ENCODE measurements around the gene NOLC1. TPM values are rescaled to one million over a fixed set of nuclear protein-coding genes. Genes with fewer than 3 reads are reported as not detected.

The NOLC1 gene
- polyA plus RNA-seq, 5 donors = 78.3 to 85.5 (median 82.3) TPM

GRCh38 chr10:102198027-102198426, 45.8 kb downstream of the NOLC1 start:
- no peak for DNase-seq

- no peak for DNase-seq
Measured at GRCh38 chr10:102200751-102201640, 48.8 kb downstream of the NOLC1 start.

GRCh38 chr10:102202386-102202785, 50.2 kb downstream of the NOLC1 start:
- DNase-seq = no peak

GRCh38 chr10:102208311-102209035, 56.3 kb downstream of the NOLC1 start:
- DNase-seq = peak in 1 of 2 donors; percentile 40

GRCh38 chr10:102211615-102212299, 59.6 kb downstream of the NOLC1 start:
- no peak for DNase-seq

Other genes with a start within 250 kb of the NOLC1 start
- 10 to 100 TPM; 20.3 to 23.8 (median 21.8) TPM for gene ARMH3, start 96.2 kb upstream of the NOLC1 start, polyA plus RNA-seq (ENCODE audit: insufficient read depth in 1 of 5, insufficient read length in 5 of 5, low replicate concordance in 1 of 5)
- 10 to 100 TPM in 2 of 5 donors, 1 to 10 TPM in 3; 7.8 to 14.0 (median 9.7) TPM for gene HPS6, start 87.0 kb upstream of the NOLC1 start, polyA plus RNA-seq (ENCODE audit: insufficient read depth in 1 of 5, insufficient read length in 5 of 5, low replicate concordance in 1 of 5)
- 100 to 1,000 TPM; 135 to 186 (median 147) TPM for gene LDB1, start 32.0 kb upstream of the NOLC1 start, polyA plus RNA-seq (ENCODE audit: insufficient read depth in 1 of 5, insufficient read length in 5 of 5, low replicate concordance in 1 of 5)
- gene PPRC1, start 19.3 kb upstream of the NOLC1 start, polyA plus RNA-seq (ENCODE audit: insufficient read depth in 1 of 5, insufficient read length in 5 of 5, low replicate concordance in 1 of 5) = 10 to 100 TPM; 33.7 to 48.3 (median 40.6) TPM
- under 1 TPM; 0.42 to 0.74 (median 0.47) TPM for gene ELOVL3, start 73.9 kb downstream of the NOLC1 start, polyA plus RNA-seq (ENCODE audit: insufficient read depth in 1 of 5, insufficient read length in 5 of 5, low replicate concordance in 1 of 5)
- gene PITX3, start 89.1 kb downstream of the NOLC1 start, polyA plus RNA-seq (ENCODE audit: insufficient read depth in 1 of 5, insufficient read length in 5 of 5, low replicate concordance in 1 of 5) = 1 to 10 TPM in 1 of 5 donors, under 1 TPM in 3, not detected in 1; 0.21 to 2.3 (median 0.52) TPM
- gene GBF1, start 93.1 kb downstream of the NOLC1 start, polyA plus RNA-seq (ENCODE audit: insufficient read depth in 1 of 5, insufficient read length in 5 of 5, low replicate concordance in 1 of 5) = 10 to 100 TPM; 38.8 to 48.0 (median 44.6) TPM
- 10 to 100 TPM; 17.1 to 25.7 (median 24.6) TPM for gene NFKB2, start 243.3 kb downstream of the NOLC1 start, polyA plus RNA-seq (ENCODE audit: insufficient read depth in 1 of 5, insufficient read length in 5 of 5, low replicate concordance in 1 of 5)

Measured in right lung (tissue), 5 donors.